A673 (cell line): ENCODE data around the gene TM2D3. TPM values are rescaled to one million over a fixed set of nuclear protein-coding genes. Genes with fewer than 3 reads are reported as not detected.

Experiments
- BruUV-seq: library from RNA; stranded (reverse); fragments of 400-500 nt; replicated peaks from 2 replicates; lab custom pipeline; 2021; lab: Mats Ljungman, UMichigan
- CTCF ChIA-PET: fragments of 300-600 bp; sonication (Branson Sonifier 250); formaldehyde crosslinking; loops from one replicate; lab custom pipeline; 2022; ENCODE audit warnings: antibody characterized with exemption; lab: Charles Lee
- POLR2A ChIA-PET: fragments of 300-600 bp; sonication (Branson Sonifier 250); formaldehyde crosslinking; loops from one replicate; lab custom pipeline; 2022; ENCODE audit warnings: antibody characterized with exemption; ENCODE audit not compliant: low non-redundant PET; lab: Charles Lee
- DNase-seq: peaks from one replicate; pipeline ENCODE4 v3.0.0-alpha.2; 2015; ENCODE audit warnings: low spot score
- H3K27ac ChIP-seq: fragments of 200-600 bp; sonication (generic); 2 replicates; pipeline ENCODE4 v1.5.1; 2016; ENCODE audit warnings: mixed run types, low read depth, mild to moderate bottlenecking, mixed read lengths, antibody characterized with exemption, low read length; ENCODE audit not compliant: poor library complexity, severe bottlenecking
- H3K27me3 ChIP-seq: fragments of 200-600 bp; sonication (generic); replicated peaks from 2 replicates; pipeline ENCODE4 v1.6.1; 2017; ENCODE audit warnings: mixed run types, low read depth, mild to moderate bottlenecking, mixed read lengths, antibody characterized with exemption, low read length; ENCODE audit not compliant: insufficient read depth, poor library complexity
- H3K36me3 ChIP-seq: fragments of 200-600 bp; sonication (generic); 2 replicates; pipeline ENCODE4 v1.6.1; 2016; ENCODE audit warnings: mixed run types, mild to moderate bottlenecking, mixed read lengths, antibody characterized with exemption, low read length; ENCODE audit not compliant: insufficient read depth, poor library complexity, severe bottlenecking
- H3K4me1 ChIP-seq: fragments of 200-600 bp; sonication (generic); 2 replicates; pipeline ENCODE4 v1.6.1; 2017; ENCODE audit warnings: mixed run types, mild to moderate bottlenecking, mixed read lengths, antibody characterized with exemption, low read length; ENCODE audit not compliant: insufficient read depth, poor library complexity, severe bottlenecking
- H3K4me3 ChIP-seq: fragments of 200-600 bp; sonication (generic); 2 replicates; pipeline ENCODE4 v1.5.1; 2016; ENCODE audit warnings: low read depth, mixed run types, mild to moderate bottlenecking, mixed read lengths, low read length; ENCODE audit not compliant: poor library complexity, severe bottlenecking
- H3K9me3 ChIP-seq: fragments of 200-600 bp; sonication (generic); 2 replicates; pipeline ENCODE4 v1.6.1; 2016; ENCODE audit warnings: mixed run types, low read depth, mild to moderate bottlenecking, mixed read lengths, antibody characterized with exemption, low read length; ENCODE audit not compliant: poor library complexity, severe bottlenecking
- EZH2 ChIP-seq: fragments of 200-600 bp; sonication (generic); IDR thresholded peaks from 2 replicates; pipeline ENCODE4 v1.6.1; 2017; ENCODE audit warnings: borderline replicate concordance, low read depth, mild to moderate bottlenecking, mixed read lengths, antibody characterized with exemption, low read length; ENCODE audit not compliant: poor library complexity, severe bottlenecking
- intact Hi-C: fragments of 100-400 bp; cut with micrococcal nuclease; formaldehyde crosslinking; loops from one replicate; pipeline ENCODE4 v1.10.0; 2022; ENCODE audit not compliant: unreplicated experiment
- total RNA-seq: library from RNA; stranded (reverse); gene quantifications from 2 replicates; pipeline ENCODE4 v1.2.3, GENCODE V29; 2021
- TF ChIP-seq, protein P1 (sequence below): fragments of 300-800, 200-600 bp; sonication (generic); conservative IDR thresholded peaks from 2 replicates; pipeline ENCODE4 v1.5.1; 2017; ENCODE audit warnings: low read depth, mild to moderate bottlenecking, antibody characterized with exemption, low read length, moderate library complexity, mixed read lengths

Gene TM2D3
- total RNA-seq, 1 experiment from 2014 or later: 49.4 TPM

DNA sequence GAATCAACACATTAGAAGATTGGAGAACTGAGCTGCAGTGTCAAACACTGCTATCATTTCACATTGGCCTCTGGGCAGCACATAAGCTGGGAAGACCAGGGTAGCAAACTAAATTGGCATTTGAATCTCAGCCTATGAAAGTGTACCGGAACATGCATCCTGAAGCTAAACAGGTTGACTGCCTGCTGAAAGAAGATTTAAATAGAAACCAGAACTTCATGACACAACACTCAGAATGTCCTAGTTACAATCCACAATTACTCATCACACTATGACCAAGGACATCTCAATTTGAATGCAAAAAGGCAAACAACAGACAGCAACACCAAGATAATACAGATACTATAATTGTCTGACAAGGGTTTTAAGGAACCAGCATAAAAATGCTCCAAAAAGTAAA is 26.2 kb downstream of the TM2D3 start:
- no TSS peak for BruUV-seq
- H3K9me3 ChIP-seq: peaks cover 5% of the 10 kb centered on the region
- ChIA-PET CTCF (no interaction called here), POLR2A (no interaction called here)
- no peak for DNase-seq
- no peak overlapping the region for H3K27ac ChIP-seq
- H3K4me3 ChIP-seq: no peak overlapping the region
- no peaks in the 10 kb centered on the region for H3K27me3 ChIP-seq
- intact Hi-C loops: no loop called here
- no peaks in the 10 kb centered on the region for H3K36me3 ChIP-seq
- TF ChIP-seq, protein P1, sequence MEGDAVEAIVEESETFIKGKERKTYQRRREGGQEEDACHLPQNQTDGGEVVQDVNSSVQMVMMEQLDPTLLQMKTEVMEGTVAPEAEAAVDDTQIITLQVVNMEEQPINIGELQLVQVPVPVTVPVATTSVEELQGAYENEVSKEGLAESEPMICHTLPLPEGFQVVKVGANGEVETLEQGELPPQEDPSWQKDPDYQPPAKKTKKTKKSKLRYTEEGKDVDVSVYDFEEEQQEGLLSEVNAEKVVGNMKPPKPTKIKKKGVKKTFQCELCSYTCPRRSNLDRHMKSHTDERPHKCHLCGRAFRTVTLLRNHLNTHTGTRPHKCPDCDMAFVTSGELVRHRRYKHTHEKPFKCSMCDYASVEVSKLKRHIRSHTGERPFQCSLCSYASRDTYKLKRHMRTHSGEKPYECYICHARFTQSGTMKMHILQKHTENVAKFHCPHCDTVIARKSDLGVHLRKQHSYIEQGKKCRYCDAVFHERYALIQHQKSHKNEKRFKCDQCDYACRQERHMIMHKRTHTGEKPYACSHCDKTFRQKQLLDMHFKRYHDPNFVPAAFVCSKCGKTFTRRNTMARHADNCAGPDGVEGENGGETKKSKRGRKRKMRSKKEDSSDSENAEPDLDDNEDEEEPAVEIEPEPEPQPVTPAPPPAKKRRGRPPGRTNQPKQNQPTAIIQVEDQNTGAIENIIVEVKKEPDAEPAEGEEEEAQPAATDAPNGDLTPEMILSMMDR: no peak
- no peak for TF ChIP-seq EZH2
- no peaks in the 10 kb centered on the region for H3K4me1 ChIP-seq

DNA sequence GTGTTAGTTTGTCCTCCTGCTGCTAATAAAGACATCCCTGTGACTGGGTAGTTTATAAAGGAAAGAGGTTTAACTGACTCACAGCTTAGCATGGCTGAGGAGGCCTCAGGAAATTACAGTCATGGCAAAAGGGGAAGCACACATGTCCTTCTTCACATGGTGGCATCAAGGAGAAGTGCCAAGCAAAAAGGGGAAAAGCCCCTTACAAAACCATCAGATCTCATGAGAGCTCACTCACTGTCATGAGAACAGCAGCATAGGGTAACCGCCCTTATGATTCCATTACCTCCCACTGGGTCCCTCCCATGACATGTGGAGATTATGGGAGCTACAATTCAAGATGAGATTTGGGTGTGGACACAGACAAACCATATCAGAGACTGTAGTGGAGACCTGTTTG is 27.0 kb downstream of the TM2D3 start:
- Histone ChIP-seq H3K4me3 (no peak overlapping the region), H3K4me1 (no peaks in the 10 kb centered on the region), H3K27me3 (no peaks in the 10 kb centered on the region), H3K36me3 (no peaks in the 10 kb centered on the region), H3K27ac (no peak overlapping the region), H3K9me3 (peaks cover 5% of the 10 kb centered on the region)
- CTCF ChIA-PET: no interaction called here
- no peak for TF ChIP-seq EZH2
- TF ChIP-seq, protein P1: no peak
- intact Hi-C loops: no loop called here
- BruUV-seq: no TSS peak
- POLR2A ChIA-PET: no interaction called here
- no peak for DNase-seq

DNA sequence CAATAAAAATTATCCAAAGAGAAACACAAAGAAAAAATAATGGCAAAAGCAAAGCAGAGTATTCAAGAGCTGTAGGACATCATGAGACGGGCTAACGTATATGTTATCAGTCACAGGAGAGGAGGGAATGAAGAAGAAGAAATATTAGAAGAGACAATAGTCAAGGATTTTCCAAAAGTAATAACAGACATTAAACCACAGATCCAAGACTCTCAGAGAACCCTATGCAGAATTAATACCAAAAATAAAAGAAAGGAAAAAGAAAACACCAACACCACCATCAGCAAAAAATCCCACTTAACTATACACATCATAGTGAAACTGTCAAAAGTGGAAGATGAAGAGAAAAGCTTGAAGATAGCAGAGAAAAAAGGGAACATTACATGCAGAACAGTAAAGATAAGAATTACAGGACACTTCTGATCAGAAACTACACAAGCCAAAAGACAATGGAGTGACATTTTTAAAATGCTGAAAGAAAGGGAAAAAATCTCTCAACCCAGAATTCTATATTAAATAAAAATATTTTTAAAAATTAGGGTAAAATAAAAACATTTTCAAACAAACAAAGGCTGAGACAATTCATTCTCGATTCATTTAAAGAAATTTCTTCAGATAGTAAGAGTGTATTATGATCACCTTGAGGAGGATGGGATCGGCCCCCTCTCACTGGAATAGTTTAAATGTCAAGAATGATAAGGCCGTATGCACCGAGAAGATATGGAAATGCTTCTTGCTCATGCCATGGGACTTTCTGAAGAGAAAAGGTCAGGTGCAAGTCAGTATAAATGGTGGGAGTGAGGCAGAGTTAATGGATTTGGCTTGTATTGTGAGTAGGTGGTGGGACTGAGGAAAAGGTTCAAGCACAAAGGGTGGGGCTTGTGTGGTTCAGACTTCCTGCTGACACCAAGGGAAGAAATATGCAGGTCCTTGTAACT is 28.5 kb downstream of the TM2D3 start:
- CTCF ChIA-PET: no interaction called here
- Histone ChIP-seq H3K9me3 (peaks cover 5% of the 10 kb centered on the region), H3K36me3 (no peaks in the 10 kb centered on the region), H3K4me3 (no peak overlapping the region), H3K27ac (no peak overlapping the region), H3K27me3 (no peaks in the 10 kb centered on the region), H3K4me1 (no peaks in the 10 kb centered on the region)
- POLR2A ChIA-PET: no interaction called here
- DNase-seq: no peak
- intact Hi-C loops: no loop called here
- no TSS peak for BruUV-seq
- TF ChIP-seq, protein P1: no peak
- TF ChIP-seq EZH2: no peak
